GM10248 (cell line): ENCODE measurements around the gene RUNX2.

Experiments
- CTCF ChIA-PET: fragments of 300-600 bp; sonication (Branson Sonifier 250); formaldehyde crosslinking; extraction: SDS; loops from one replicate; lab custom pipeline; 2021; ENCODE audit warnings: antibody characterized with exemption; lab: Yijun Ruan, JAX
- POLR2A ChIA-PET: fragments of 350-650 bp; sonication (Branson Sonifier 250); formaldehyde crosslinking; extraction: SDS; loops from one replicate; lab custom pipeline; 2020; ENCODE audit warnings: antibody characterized with exemption; lab: Yijun Ruan, JAX
- DNase-seq: peaks from one replicate; pipeline ENCODE4 v3.0.0; 2012; ENCODE audit errors: extremely low spot score
- CTCF ChIP-seq: IDR thresholded peaks from 2 replicates; pipeline ENCODE4 v1.5.1; 2012; ENCODE audit warnings: mild to moderate bottlenecking, low read depth; ENCODE audit errors: extremely low read depth, missing control alignments, control extremely low read depth

The RUNX2 gene

GRCh38 chr6:45584127-45584526, 256.0 kb downstream of the RUNX2 start:
- TF ChIP-seq CTCF, result no peak
- ChIA-PET POLR2A (no interaction called here), CTCF (no interaction called here)
- DNase-seq, result no peak

GRCh38 chr6:45586216-45587171, 258.4 kb downstream of the RUNX2 start:
- DNase-seq, result no peak
- TF ChIP-seq CTCF, result no peak
- CTCF ChIA-PET, result interaction anchor here (1.2 kb wide), 1 partner anchor 13 kb away, joined by 3 read pairs; no protein-coding TSS in a partner anchor
- POLR2A ChIA-PET, result no interaction called here

- ChIA-PET CTCF (interaction anchor here (1.2 kb wide), 1 partner anchor 14 kb away, joined by 3 read pairs; no protein-coding TSS in a partner anchor), POLR2A (no interaction called here)
- no peak for TF ChIP-seq CTCF
- DNase-seq, result no peak
These were observed 259.3 kb downstream of the RUNX2 start for GRCh38 chr6:45587229-45588060.

GRCh38 chr6:45589367-45589766, 261.2 kb downstream of the RUNX2 start:
- CTCF ChIA-PET, result no interaction called here
- no peak for TF ChIP-seq CTCF
- POLR2A ChIA-PET, result no interaction called here
- DNase-seq, result no peak

- TF ChIP-seq CTCF, result no peak
- ChIA-PET POLR2A (no interaction called here), CTCF (no interaction called here)
- no peak for DNase-seq
These were observed 262.1 kb downstream of the RUNX2 start for GRCh38 chr6:45590226-45590625.

GRCh38 chr6:45590696-45591184, 262.6 kb downstream of the RUNX2 start:
- CTCF ChIA-PET, result no interaction called here
- TF ChIP-seq CTCF, result no peak
- POLR2A ChIA-PET, result no interaction called here
- DNase-seq, result no peak
